ENCODE measurements around the gene RAB11FIP5. TPM values are rescaled to one million over a fixed set of nuclear protein-coding genes. Genes with fewer than 3 reads are reported as not detected.

Gene RAB11FIP5
- total RNA-seq, 6 donors from 2014 or later = 21.0 to 35.3 (median 29.9) TPM

DNA sequence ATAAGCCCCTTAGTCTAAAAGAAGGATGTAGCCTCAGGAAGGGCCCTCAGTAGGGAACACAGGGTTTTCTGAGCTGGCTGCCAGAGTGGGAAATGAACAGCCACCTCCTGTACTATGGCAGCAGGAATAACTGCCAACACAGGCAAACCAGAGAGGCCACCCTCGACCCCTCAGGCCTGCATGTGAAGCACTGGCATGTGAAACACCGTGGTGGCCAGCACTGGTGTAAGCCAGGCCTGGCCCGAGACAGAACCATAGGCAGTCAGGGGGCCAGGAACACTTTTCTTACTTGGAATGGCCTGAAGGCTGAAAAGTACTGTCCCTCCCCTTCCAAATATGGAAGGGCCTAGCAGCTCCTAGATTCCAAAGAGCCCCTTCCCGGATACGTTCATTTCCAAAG, 69.5 kb downstream of the RAB11FIP5 start:
- TF ChIP-seq POLR2AphosphoS5 (IDR thresholded peaks at IDR 0.05) (no peak), EP300 (IDR thresholded peaks at IDR 0.05) (no peak), CTCF (IDR thresholded peaks at IDR 0.05) (no peak), POLR2A (IDR thresholded peaks at IDR 0.05) (no peak)
- no peaks in the 10 kb centered on the region for H3K27me3 ChIP-seq
- WGBS, 2 donors = 82 to 84% methylated on average over 2 to 5 of the region's 5 CpGs
- H3K9me3 ChIP-seq = no peaks in the 10 kb centered on the region
- H3K36me3 ChIP-seq = peaks cover 0 to 12% (median 0%) of the 10 kb centered on the region in 4 donors
- H3K4me1 ChIP-seq = no peaks in the 10 kb centered on the region
- no peak overlapping the region for H3K4me3 ChIP-seq
- no peak for DNase-seq
- no peak overlapping the region for H3K27ac ChIP-seq
- ATAC-seq (ENCODE audit: low FRiP score in 2 of 2) = no peak

GRCh38 chr2:73037947-73038585, 74.7 kb downstream of the RAB11FIP5 start:
- H3K9me3 ChIP-seq = no peaks in the 10 kb centered on the region
- no peaks in the 10 kb centered on the region for H3K27me3 ChIP-seq
- TF ChIP-seq POLR2AphosphoS5 (IDR thresholded peaks at IDR 0.05) (no peak), EP300 (IDR thresholded peaks at IDR 0.05) (no peak), POLR2A (IDR thresholded peaks at IDR 0.05) (no peak), CTCF (IDR thresholded peaks at IDR 0.05) (no peak)
- H3K4me3 ChIP-seq = no peak overlapping the region
- peaks cover 0 to 4% (median 1%) of the 10 kb centered on the region in 4 donors for H3K4me1 ChIP-seq
- 89 to 91% methylated on average over 6 of the region's 6 CpGs for WGBS, 2 donors
- no peak for DNase-seq
- no peak overlapping the region for H3K27ac ChIP-seq
- peaks cover 0 to 12% (median 1%) of the 10 kb centered on the region in 4 donors for H3K36me3 ChIP-seq
- ATAC-seq (ENCODE audit: low FRiP score in 2 of 2) = no peak

- Histone ChIP-seq H3K27me3 (no peaks in the 10 kb centered on the region), H3K4me3 (no peak overlapping the region), H3K4me1 (peaks cover 0 to 10% (median 1%) of the 10 kb centered on the region in 4 donors), H3K36me3 (peaks cover 0 to 12% (median 1%) of the 10 kb centered on the region in 4 donors), H3K27ac (no peak overlapping the region), H3K9me3 (no peaks in the 10 kb centered on the region)
- ATAC-seq (ENCODE audit: low FRiP score in 2 of 2) = no peak
- TF ChIP-seq CTCF (IDR thresholded peaks at IDR 0.05) (no peak), EP300 (IDR thresholded peaks at IDR 0.05) (no peak), POLR2AphosphoS5 (IDR thresholded peaks at IDR 0.05) (no peak), POLR2A (IDR thresholded peaks at IDR 0.05) (no peak)
- 86 to 93% methylated on average over 8 to 11 of the region's 11 CpGs for WGBS, 2 donors
- no peak for DNase-seq
Observed at GRCh38 chr2:73036766-73037165, 76.0 kb downstream of the RAB11FIP5 start.

DNA sequence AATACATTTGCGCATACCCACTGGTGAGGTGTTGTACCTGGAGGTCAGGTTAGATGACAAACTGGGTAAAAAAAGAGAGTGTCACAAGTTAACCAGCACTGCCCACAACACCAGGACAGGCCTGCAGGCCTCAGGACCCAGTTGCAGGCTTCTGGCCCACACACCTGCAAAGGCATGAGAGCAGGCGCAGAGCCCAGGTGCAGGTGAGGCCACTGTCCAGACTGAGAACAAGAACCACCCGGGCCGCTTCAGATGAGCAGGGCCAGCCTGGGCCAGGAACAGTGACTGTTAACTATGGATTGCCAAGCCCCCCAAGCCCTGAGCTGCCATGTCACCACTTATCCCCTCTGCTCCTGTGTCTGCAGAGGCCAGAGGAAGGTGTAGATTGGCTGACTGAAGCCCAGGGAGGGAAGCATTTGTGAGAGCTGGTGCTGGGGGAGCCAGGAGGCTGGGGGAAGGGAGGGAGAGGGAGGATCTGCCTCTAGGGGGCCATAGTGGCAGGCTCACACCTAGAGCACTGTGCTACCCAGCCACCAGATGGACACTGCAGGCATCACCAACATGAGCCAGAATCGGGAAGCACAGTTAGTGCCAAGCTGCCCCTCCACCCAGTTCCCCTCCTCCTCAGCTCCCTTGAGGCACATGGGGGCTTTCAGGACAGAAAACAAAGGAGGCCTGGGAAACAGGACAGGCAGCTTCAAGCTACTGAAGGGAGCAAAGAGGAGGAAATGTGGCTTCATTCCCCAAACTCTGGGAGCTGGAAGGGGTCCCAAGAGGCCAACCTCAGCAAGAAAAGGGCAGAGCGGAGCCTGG, 76.6 kb downstream of the RAB11FIP5 start:
- peaks cover 0 to 10% (median 1%) of the 10 kb centered on the region in 4 donors for H3K4me1 ChIP-seq
- 87 to 92% methylated on average over 6 of the region's 6 CpGs for WGBS, 2 donors
- no peak overlapping the region for H3K27ac ChIP-seq
- H3K9me3 ChIP-seq = no peaks in the 10 kb centered on the region
- no peak overlapping the region for H3K4me3 ChIP-seq
- peaks cover 0 to 10% (median 1%) of the 10 kb centered on the region in 4 donors for H3K36me3 ChIP-seq
- TF ChIP-seq POLR2A (IDR thresholded peaks at IDR 0.05) (no peak), POLR2AphosphoS5 (IDR thresholded peaks at IDR 0.05) (no peak), CTCF (IDR thresholded peaks at IDR 0.05) (no peak), EP300 (IDR thresholded peaks at IDR 0.05) (no peak)
- H3K27me3 ChIP-seq = no peaks in the 10 kb centered on the region
- no peak for ATAC-seq (ENCODE audit: low FRiP score in 2 of 2)
- no peak for DNase-seq
